HG02970 (cell line): ENCODE data around the gene STXBP4.

Experiments used
- ATAC-seq: cut with Tn5 transposase; IDR thresholded peaks from one replicate; pipeline ENCODE4 v1.9.1; 2021; ENCODE audit warnings: mild to moderate bottlenecking, moderate library complexity, moderate number of reproducible peaks; ENCODE audit not compliant: unreplicated experiment, low FRiP score

The STXBP4 gene

DNA sequence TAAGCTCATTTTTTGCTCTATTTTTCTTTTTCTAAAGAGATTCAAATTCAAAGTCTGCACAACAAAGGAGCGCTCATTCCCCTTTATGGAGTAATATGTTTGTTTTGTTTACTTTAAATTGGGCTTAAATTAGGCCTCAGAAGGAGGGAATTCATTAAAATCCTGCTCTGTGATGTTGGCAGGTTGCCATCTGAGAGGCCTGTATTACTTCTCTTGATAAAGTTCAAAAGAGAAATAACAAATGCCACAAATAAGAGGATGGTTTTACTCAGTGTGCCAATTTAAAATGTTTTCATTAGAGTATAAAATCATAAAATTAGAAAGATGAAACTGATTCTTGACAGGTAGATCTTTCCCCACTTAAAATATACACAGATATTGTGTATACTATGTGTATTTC, 241.7 kb downstream of the STXBP4 start:
- ATAC-seq, result no peak

DNA sequence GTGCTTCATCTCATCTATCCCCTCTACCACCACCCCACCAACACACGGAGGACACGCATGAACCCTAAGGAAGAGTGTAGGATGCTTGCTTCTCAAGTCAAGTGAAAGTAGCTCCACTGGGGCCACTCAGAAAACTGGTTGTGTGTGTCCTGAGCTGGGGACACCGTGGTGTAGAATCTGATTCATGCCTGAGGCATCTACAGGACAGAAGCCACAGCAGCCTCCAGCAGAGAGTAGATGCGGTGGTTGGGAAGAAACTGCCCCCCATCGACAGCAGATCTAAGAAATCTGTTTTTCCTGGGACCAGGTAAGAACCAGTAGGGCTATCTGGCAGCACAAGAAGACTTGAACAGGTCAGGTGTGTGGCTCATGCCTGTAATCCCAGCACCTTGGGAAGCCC, 244.3 kb downstream of the STXBP4 start:
- ATAC-seq, result no peak

DNA sequence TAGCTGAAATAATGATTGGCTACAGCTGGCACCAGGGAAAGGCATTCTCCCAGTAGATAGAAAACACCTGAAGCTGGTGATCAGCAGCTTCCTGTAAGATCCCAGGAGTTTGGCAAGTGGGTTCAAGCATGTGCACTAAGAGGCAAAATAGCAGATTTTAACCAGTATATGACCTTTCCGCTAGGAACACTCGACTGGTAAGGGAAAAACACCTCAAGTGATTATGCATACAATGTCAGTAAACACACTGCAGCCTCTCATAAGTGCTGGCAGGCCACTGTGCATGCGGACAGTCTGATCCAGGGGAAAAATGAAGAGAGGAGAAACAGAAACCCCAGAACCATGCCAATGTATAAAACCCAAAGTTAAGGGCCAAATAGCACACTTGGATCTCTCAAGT, 247.1 kb downstream of the STXBP4 start:
- ATAC-seq, result no peak

GRCh38 chr17:55216888-55217287, 248.3 kb downstream of the STXBP4 start:
- ATAC-seq, result no peak

DNA sequence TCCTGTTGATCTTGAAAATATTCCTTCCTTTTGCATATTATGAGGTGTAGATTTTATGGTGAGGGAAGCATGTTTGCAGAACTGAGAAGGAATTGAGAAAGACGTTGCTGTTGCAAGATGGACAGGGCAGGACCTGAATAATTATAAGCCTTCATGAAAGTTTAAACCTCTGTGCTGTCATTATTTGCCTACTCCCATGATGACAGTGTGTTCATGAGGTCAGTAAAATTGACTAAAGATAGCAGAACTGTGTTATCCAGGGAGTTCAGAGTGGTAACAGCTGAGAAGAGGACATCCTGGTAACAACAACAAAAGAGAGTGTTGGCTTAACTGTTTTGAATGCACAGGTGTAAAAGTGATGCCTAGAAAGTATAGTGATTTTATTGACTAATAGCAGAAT, 250.9 kb downstream of the STXBP4 start:
- no peak for ATAC-seq

- ATAC-seq, result no peak
Observed at GRCh38 chr17:55219934-55220333, 251.4 kb downstream of the STXBP4 start.
